ENCODE data around the gene AKAP7. TPM values are rescaled to one million over a fixed set of nuclear protein-coding genes. Genes with fewer than 3 reads are reported as not detected.
A peak's percentile ranks its signal among the peaks of the same experiment; 100 is the strongest.

The AKAP7 gene
- total and polyA plus RNA-seq, 2 experiments from 2014 or later = 18.4 to 54.4 TPM

GRCh38 chr6:131103901-131104300 is 31.4 kb upstream of the AKAP7 start:
- no peak for TF ChIP-seq EZH2 (IDR thresholded peaks at IDR 0.05; ENCODE audit: borderline replicate concordance)
- no peak for TF ChIP-seq EZH2phosphoT487 (IDR thresholded peaks at IDR 0.05; ENCODE audit: low read depth, severe bottlenecking, unreplicated experiment)
- no peak for TF ChIP-seq CTCF (IDR thresholded peaks at IDR 0.05; ENCODE audit: poor library complexity)
- Histone ChIP-seq H3K27me3 (no peaks in the 10 kb centered on the region), H3K4me2 (no peak overlapping the region), H3K36me3 (replicated peaks; ENCODE audit: insufficient read depth, low read depth) (no peaks in the 10 kb centered on the region), H3K4me3 (no peak overlapping the region), H3K9me2 (replicated peaks; ENCODE audit: insufficient read depth) (no peaks in the 10 kb centered on the region), H3K27ac (no peak overlapping the region), H3K79me2 (no peaks in the 10 kb centered on the region), H3K4me1 (ENCODE audit: insufficient read depth) (peaks cover 4% of the 10 kb centered on the region), H2AFZ (no peak overlapping the region), H4K20me1 (ENCODE audit: insufficient read depth, poor library complexity, severe bottlenecking) (no peaks in the 10 kb centered on the region), H3K9me3 (ENCODE audit: low read depth) (no peaks in the 10 kb centered on the region)
- 100% methylated on average over 1 of the region's 1 CpG for WGBS (ENCODE audit: low lambda C conversion rate, missing lambda C conversion rate)
- no peak for DNase-seq (ENCODE audit: low spot score)

- H3K27me3 ChIP-seq = no peaks in the 10 kb centered on the region
- H3K9me2 ChIP-seq (replicated peaks; ENCODE audit: insufficient read depth) = no peaks in the 10 kb centered on the region
- H3K9me3 ChIP-seq (ENCODE audit: low read depth) = no peaks in the 10 kb centered on the region
- peaks cover 4% of the 10 kb centered on the region for H3K4me1 ChIP-seq (ENCODE audit: insufficient read depth)
- no peak overlapping the region for H3K4me3 ChIP-seq
- peak; percentile 55 for DNase-seq (ENCODE audit: low spot score)
- H3K4me2 ChIP-seq = no peak overlapping the region
- H2AFZ ChIP-seq = no peak overlapping the region
- H3K27ac ChIP-seq = peak overlapping the region; percentile 63
- H3K36me3 ChIP-seq (replicated peaks; ENCODE audit: insufficient read depth, low read depth) = no peaks in the 10 kb centered on the region
- 54% methylated on average over 1 of the region's 1 CpG for WGBS (ENCODE audit: low lambda C conversion rate, missing lambda C conversion rate)
- TF ChIP-seq EZH2phosphoT487 (IDR thresholded peaks at IDR 0.05; ENCODE audit: low read depth, severe bottlenecking, unreplicated experiment) (no peak), EZH2 (IDR thresholded peaks at IDR 0.05; ENCODE audit: borderline replicate concordance) (no peak), CTCF (IDR thresholded peaks at IDR 0.05; ENCODE audit: poor library complexity) (no peak)
- H3K79me2 ChIP-seq = no peaks in the 10 kb centered on the region
- no peaks in the 10 kb centered on the region for H4K20me1 ChIP-seq (ENCODE audit: insufficient read depth, poor library complexity, severe bottlenecking)
Observed at GRCh38 chr6:131107151-131107550, 28.1 kb upstream of the AKAP7 start.

- no peaks in the 10 kb centered on the region for H3K36me3 ChIP-seq (replicated peaks; ENCODE audit: insufficient read depth, low read depth)
- no peak overlapping the region for H3K4me2 ChIP-seq
- no peaks in the 10 kb centered on the region for H3K9me2 ChIP-seq (replicated peaks; ENCODE audit: insufficient read depth)
- no peak for DNase-seq (ENCODE audit: low spot score)
- H4K20me1 ChIP-seq (ENCODE audit: insufficient read depth, poor library complexity, severe bottlenecking) = no peaks in the 10 kb centered on the region
- H2AFZ ChIP-seq = no peak overlapping the region
- H3K27ac ChIP-seq = no peak overlapping the region
- H3K79me2 ChIP-seq = no peaks in the 10 kb centered on the region
- H3K4me3 ChIP-seq = no peak overlapping the region
- WGBS (ENCODE audit: low lambda C conversion rate, missing lambda C conversion rate) = 69% methylated on average over 1 of the region's 1 CpG
- no peaks in the 10 kb centered on the region for H3K27me3 ChIP-seq
- TF ChIP-seq CTCF (IDR thresholded peaks at IDR 0.05; ENCODE audit: poor library complexity) (no peak), EZH2phosphoT487 (IDR thresholded peaks at IDR 0.05; ENCODE audit: low read depth, severe bottlenecking, unreplicated experiment) (no peak), EZH2 (IDR thresholded peaks at IDR 0.05; ENCODE audit: borderline replicate concordance) (no peak)
- no peaks in the 10 kb centered on the region for H3K4me1 ChIP-seq (ENCODE audit: insufficient read depth)
- H3K9me3 ChIP-seq (ENCODE audit: low read depth) = no peaks in the 10 kb centered on the region
Observed at GRCh38 chr6:131112249-131112648, 23.0 kb upstream of the AKAP7 start.

GRCh38 chr6:131115651-131116050 is 19.6 kb upstream of the AKAP7 start:
- no peaks in the 10 kb centered on the region for H4K20me1 ChIP-seq (ENCODE audit: insufficient read depth, poor library complexity, severe bottlenecking)
- no peaks in the 10 kb centered on the region for H3K79me2 ChIP-seq
- WGBS (ENCODE audit: low lambda C conversion rate, missing lambda C conversion rate) = 85% methylated on average over 1 of the region's 1 CpG
- no peak overlapping the region for H2AFZ ChIP-seq
- no peaks in the 10 kb centered on the region for H3K27me3 ChIP-seq
- H3K9me3 ChIP-seq (ENCODE audit: low read depth) = no peaks in the 10 kb centered on the region
- H3K4me2 ChIP-seq = no peak overlapping the region
- no peak for TF ChIP-seq EZH2phosphoT487 (IDR thresholded peaks at IDR 0.05; ENCODE audit: low read depth, severe bottlenecking, unreplicated experiment)
- H3K4me3 ChIP-seq = no peak overlapping the region
- H3K27ac ChIP-seq = no peak overlapping the region
- no peaks in the 10 kb centered on the region for H3K4me1 ChIP-seq (ENCODE audit: insufficient read depth)
- no peak for DNase-seq (ENCODE audit: low spot score)
- no peaks in the 10 kb centered on the region for H3K36me3 ChIP-seq (replicated peaks; ENCODE audit: insufficient read depth, low read depth)
- H3K9me2 ChIP-seq (replicated peaks; ENCODE audit: insufficient read depth) = no peaks in the 10 kb centered on the region
